GM19240 (cell line): ENCODE measurements around the gene PDX1.

Experiments
- DNase-seq: peaks from one replicate; pipeline ENCODE4 v3.0.0; 2011; ENCODE audit warnings: low spot score; ENCODE audit not compliant: insufficient read length

The PDX1 gene

DNA sequence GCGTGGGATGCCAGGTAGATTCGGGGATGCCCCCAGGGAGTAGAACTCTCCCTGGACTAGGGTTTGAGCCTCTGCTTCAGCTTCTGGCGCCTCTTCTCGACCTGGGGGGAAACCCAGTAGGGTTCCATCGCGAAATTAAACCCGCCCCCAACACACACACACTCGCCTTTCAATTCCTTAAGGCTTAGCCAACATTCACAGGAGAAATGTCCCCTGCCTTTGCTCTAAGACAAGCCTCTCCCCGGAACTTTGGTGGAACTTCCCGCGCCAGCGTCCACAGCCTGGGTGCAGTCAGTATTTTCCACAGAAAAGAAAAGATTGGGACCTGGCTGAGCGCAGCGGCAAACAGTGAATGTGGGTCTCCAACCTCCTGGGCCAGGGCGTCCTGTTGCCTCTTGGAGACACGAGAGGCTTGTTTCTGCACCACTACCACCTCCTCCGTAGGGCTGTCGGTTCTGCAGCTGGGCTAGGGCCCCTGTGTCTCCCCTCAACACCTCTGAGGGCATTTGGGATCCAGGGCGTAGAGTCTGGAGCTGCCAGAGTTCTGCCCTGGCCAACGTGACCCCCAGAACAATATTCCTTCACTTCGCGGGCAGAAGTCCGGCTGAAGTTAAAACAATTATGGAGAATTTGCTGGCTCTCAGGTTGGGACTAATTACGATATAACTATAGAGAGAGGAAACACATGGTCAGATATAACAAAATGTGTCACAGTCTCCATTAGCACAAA is 3.2 kb downstream of the PDX1 start:
- DNase-seq = no peak

DNA sequence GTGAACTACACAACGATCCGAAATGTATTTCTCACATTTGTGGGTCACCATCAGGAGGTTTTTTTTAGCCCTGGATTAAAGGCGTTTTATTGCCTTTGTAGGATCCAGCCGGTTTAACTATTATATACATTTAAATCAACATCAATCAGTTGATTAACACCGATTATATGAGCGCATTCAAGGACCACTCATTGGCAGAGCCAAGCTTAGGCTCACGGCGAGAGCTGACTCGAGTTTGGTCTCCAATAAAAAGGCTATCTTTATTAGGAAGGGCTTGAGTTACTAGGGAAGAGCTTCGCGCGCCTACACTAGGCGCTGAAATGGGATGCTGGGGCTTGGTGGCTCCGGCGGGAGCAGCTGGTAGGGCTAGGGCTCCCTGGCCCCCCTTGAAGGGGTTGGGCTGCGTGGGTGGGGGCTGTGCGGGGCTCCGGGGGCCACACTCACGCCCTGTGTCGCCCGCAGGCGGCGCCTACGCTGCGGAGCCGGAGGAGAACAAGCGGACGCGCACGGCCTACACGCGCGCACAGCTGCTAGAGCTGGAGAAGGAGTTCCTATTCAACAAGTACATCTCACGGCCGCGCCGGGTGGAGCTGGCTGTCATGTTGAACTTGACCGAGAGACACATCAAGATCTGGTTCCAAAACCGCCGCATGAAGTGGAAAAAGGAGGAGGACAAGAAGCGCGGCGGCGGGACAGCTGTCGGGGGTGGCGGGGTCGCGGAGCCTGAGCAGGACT is 4.2 kb downstream of the PDX1 start:
- DNase-seq = no peak

DNA sequence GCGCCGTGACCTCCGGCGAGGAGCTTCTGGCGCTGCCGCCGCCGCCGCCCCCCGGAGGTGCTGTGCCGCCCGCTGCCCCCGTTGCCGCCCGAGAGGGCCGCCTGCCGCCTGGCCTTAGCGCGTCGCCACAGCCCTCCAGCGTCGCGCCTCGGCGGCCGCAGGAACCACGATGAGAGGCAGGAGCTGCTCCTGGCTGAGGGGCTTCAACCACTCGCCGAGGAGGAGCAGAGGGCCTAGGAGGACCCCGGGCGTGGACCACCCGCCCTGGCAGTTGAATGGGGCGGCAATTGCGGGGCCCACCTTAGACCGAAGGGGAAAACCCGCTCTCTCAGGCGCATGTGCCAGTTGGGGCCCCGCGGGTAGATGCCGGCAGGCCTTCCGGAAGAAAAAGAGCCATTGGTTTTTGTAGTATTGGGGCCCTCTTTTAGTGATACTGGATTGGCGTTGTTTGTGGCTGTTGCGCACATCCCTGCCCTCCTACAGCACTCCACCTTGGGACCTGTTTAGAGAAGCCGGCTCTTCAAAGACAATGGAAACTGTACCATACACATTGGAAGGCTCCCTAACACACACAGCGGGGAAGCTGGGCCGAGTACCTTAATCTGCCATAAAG is 4.8 kb downstream of the PDX1 start:
- no peak for DNase-seq

DNA sequence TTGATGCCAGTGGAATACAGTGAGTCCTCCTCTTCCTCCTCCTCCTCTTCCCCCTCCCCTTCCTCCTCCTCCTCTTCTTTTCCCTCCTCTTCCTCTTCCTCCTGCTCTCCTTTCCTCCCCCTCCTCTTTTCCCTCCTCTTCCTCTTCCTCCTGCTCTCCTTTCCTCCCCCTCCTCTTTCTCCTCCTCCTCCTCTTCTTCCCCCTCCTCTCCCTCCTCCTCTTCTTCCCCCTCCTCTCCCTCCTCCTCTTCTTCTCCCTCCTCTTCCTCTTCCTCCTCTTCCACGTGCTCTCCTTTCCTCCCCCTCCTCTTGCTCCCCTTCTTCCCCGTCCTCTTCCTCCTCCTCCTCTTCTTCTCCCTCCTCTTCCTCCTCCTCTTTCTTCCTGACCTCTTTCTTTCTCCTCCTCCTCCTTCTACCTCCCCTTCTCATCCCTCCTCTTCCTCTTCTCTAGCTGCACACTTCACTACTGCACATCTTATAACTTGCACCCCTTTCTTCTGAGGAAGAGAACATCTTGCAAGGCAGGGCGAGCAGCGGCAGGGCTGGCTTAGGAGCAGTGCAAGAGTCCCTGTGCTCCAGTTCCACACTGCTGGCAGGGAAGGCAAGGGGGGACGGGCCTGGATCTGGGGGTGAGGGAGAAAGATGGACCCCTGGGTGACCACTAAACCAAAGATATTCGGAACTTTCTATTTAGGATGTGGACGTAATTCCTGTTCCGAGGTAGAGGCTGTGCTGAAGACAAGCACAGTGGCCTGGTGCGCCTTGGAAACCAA is 5.6 kb downstream of the PDX1 start:
- DNase-seq = no peak

DNA sequence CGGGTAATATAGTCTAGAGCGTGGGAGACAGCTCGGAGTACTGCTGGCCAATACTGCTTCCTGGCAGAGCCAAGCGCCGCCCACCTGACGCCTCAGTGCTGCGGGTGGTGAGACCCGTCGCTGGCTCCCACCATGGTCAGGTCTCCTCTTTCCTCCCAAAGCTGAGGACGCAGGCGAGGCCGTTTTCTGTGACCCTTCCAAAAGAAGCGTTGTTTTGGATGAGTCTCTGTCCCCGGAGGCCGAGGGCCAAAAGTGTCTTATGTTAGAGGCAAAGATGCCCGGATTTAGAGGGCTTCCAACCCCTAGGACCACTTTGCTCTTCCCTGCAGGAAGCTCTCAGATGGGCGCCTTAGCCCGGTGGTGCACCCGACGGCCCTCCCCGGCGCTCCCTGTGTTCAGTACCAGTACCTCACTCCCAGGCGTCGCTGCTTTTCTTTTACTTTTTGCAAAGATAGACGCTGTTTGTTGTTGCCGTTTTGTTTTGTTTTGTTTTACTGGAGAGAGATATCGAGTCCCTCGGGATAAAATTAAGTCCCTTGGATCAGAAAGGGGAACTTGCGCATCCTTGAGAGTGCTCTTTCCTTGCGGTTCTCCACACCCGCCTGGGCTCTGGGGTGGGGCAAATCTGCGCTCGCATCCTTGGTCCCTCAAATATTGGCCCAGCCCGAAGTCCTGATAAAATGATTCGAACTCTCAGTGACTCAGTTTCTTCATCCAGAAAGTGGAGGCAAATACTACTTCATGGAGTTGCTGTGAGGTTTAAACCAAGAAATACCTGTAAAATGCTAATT is 7.0 kb downstream of the PDX1 start:
- no peak for DNase-seq

GRCh38 chr13:27927444-27928352 is 7.9 kb downstream of the PDX1 start:
- no peak for DNase-seq

DNA sequence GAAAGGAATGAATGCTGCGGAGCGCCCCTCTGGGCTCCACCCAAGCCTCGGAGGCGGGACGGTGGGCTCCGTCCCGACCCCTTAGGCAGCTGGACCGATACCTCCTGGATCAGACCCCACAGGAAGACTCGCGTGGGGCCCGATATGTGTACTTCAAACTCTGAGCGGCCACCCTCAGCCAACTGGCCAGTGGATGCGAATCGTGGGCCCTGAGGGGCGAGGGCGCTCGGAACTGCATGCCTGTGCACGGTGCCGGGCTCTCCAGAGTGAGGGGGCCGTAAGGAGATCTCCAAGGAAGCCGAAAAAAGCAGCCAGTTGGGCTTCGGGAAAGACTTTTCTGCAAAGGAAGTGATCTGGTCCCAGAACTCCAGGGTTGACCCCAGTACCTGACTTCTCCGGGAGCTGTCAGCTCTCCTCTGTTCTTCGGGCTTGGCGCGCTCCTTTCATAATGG is 8.6 kb downstream of the PDX1 start:
- DNase-seq = no peak

DNA sequence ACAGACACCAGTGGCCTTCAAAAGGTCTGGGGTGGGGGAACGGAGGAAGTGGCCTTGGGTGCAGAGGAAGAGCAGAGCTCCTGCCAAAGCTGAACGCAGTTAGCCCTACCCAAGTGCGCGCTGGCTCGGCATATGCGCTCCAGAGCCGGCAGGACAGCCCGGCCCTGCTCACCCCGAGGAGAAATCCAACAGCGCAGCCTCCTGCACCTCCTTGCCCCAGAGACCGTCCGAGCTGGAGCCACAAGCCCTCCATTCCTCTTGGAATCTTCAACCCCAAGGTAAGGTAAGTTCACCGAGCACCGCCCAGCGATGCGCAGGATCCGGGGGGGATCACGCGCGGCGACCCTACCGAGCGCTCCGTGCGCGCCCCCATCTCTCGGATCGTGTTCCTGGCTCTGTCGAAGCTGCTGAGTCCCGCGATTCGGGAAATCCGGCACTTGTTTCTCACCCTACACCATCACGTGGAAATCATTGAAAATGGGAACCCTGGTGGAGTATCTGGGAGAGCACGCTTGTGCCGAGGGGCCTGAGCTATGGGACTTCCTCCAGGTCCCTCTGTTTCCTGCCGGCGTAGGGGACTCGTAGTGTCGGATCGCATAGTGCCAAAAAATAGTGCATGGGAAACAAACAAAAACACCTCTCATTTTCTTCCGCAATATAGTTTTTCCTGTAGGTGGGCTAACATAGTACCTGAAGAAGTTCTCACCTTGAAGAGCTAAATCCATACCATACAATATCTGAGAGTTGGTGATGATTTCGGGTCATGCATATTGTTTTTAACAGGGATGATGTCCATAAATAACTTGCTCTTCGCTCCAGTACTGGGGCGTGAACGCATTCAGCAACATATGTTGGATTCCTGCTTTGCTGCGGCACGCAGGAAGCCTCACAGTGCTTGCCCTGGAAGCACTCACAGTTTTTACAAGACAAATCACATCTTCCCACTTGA is 9.3 kb downstream of the PDX1 start:
- no peak for DNase-seq

DNA sequence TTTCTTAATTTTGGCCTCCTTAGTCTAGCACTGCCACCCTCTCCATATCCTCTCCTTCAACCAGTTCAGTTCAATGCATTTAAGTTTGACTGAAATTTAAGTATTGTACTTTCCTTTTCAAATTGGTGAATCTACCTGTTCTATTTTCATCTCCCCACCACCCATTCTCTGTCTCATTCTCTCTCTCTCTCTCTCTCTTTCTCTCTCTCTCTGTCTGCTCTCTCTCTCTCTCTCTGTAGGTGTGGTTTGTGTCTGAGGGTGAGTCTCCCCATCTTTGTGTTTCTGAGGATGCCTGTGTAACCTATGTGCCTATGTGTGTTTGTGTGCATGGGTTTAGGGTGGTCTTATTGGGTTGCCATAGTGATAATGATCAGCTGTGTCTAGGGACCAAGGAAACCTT is 10.1 kb downstream of the PDX1 start:
- no peak for DNase-seq

GRCh38 chr13:27933118-27933517 is 13.3 kb downstream of the PDX1 start:
- DNase-seq = no peak

- no peak for DNase-seq
These were observed 14.0 kb downstream of the PDX1 start for GRCh38 chr13:27933580-27934328.

DNA sequence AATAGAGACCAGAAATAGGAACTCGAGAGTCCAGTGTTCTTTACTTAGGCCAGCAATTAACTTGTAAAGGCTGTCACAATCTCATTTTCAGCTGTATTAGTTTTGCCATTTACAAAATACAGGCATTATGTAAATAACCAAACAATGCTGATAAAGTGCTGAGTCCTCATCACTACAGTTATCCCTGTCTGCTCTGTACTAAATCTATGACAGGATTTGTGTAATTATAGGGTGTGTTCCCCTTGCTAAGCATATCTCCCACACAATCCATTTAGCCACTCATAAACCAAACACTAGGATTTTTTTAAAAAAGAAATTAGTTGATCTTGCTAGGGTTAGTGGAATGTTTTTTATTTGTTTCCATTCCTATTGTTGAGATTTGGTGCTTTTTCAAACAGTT is 23.2 kb downstream of the PDX1 start:
- DNase-seq = no peak

GRCh38 chr13:27952876-27953675 is 33.3 kb downstream of the PDX1 start:
- DNase-seq = no peak

GRCh38 chr13:27953676-27954405 is 34.0 kb downstream of the PDX1 start:
- DNase-seq = peak; percentile 65

- no peak for DNase-seq
These were observed 34.6 kb downstream of the PDX1 start for GRCh38 chr13:27954406-27954851.

- no peak for DNase-seq
These were observed 35.3 kb downstream of the PDX1 start for GRCh38 chr13:27955014-27955591.
